IMR-90 (cell line): ENCODE measurements around the gene KCNJ6. TPM values are rescaled to one million over a fixed set of nuclear protein-coding genes. Genes with fewer than 3 reads are reported as not detected.

Experiments used
- ATAC-seq: fragments of 200-7000 bp; cut with Tn5 transposase; 2 replicates; pipeline ENCODE4 v1.9.1; 2020; ENCODE audit warnings: low read depth, mild to moderate bottlenecking, moderate library complexity
- BruUV-seq: library from RNA; stranded (reverse); fragments of 400-500 nt; replicated peaks from 2 replicates; lab custom pipeline; 2021; lab: Mats Ljungman, UMichigan
- CTCF ChIA-PET: fragments of 300-600 bp; formaldehyde crosslinking; extraction: SDS; loops from one replicate; lab custom pipeline; 2021; ENCODE audit warnings: antibody characterized with exemption; lab: Yijun Ruan, JAX
- POLR2A ChIA-PET: fragments of 300-600 bp; sonication (Branson Sonifier 250); formaldehyde crosslinking; loops from one replicate; lab custom pipeline; 2022; ENCODE audit warnings: antibody characterized with exemption; ENCODE audit not compliant: unreplicated experiment; lab: Charles Lee
- DNase-seq: peaks from one replicate; pipeline ENCODE4 v3.0.0; 2013
- H2AFZ ChIP-seq: replicated peaks from 2 replicates; pipeline ENCODE3; 2013; ENCODE audit warnings: low read length, mild to moderate bottlenecking; ENCODE audit not compliant: poor library complexity
- H2AK5ac ChIP-seq: 2 replicates; pipeline ENCODE4 v1.6.1; 2013; ENCODE audit warnings: low read depth, low read length, inconsistent platforms
- H2AK9ac ChIP-seq: replicated peaks from 2 replicates; pipeline ENCODE3; 2013; ENCODE audit warnings: mild to moderate bottlenecking, low read depth, low read length, moderate library complexity; ENCODE audit not compliant: poor library complexity
- H2BK120ac ChIP-seq: 2 replicates; pipeline ENCODE4 v1.6.1; 2013; ENCODE audit warnings: low read depth, low read length, inconsistent platforms
- H2BK15ac ChIP-seq: 3 replicates; pipeline ENCODE4 v1.6.1; 2013; ENCODE audit warnings: low read depth, low read length, inconsistent platforms
- H2BK20ac ChIP-seq: 2 replicates; pipeline ENCODE4 v1.6.1; 2013; ENCODE audit warnings: low read depth, mild to moderate bottlenecking, inconsistent platforms, low read length, moderate library complexity
- H2BK5ac ChIP-seq: 2 replicates; pipeline ENCODE4 v1.6.1; 2013; ENCODE audit warnings: mild to moderate bottlenecking, low read depth, low read length, inconsistent platforms; ENCODE audit not compliant: poor library complexity, severe bottlenecking
- H3K14ac ChIP-seq: replicated peaks from 2 replicates; pipeline ENCODE4 v1.6.1; 2013; ENCODE audit warnings: low read depth, low read length, inconsistent platforms
- H3K18ac ChIP-seq: 2 replicates; pipeline ENCODE4 v1.6.1; 2013; ENCODE audit warnings: low read depth, low read length, control low read depth
- H3K23ac ChIP-seq: 2 replicates; pipeline ENCODE4 v1.6.1; 2013; ENCODE audit warnings: low read depth, low read length, inconsistent platforms
- H3K27ac ChIP-seq: 2 replicates; pipeline ENCODE4 v1.5.1; 2013; ENCODE audit warnings: mild to moderate bottlenecking, control low read depth, low read length; ENCODE audit not compliant: insufficient read depth
- H3K27me3 ChIP-seq: 2 replicates; pipeline ENCODE4 v1.6.1; 2013; ENCODE audit warnings: low read length; ENCODE audit not compliant: control insufficient read depth, insufficient read depth
- H3K36me3 ChIP-seq: 2 replicates; pipeline ENCODE4 v1.6.1; 2013; ENCODE audit warnings: low read length, mixed read lengths; ENCODE audit not compliant: control insufficient read depth, insufficient read depth
- H3K4ac ChIP-seq: 2 replicates; pipeline ENCODE4 v1.6.1; 2013; ENCODE audit warnings: low read depth, low read length, inconsistent platforms
- H3K4me1 ChIP-seq: 2 replicates; pipeline ENCODE4 v1.6.1; 2013; ENCODE audit warnings: low read length, mixed read lengths; ENCODE audit not compliant: control insufficient read depth, insufficient read depth
- H3K4me2 ChIP-seq: 2 replicates; pipeline ENCODE4 v1.6.1; 2013; ENCODE audit warnings: low read depth, mild to moderate bottlenecking, control low read depth, low read length, moderate library complexity
- H3K4me3 ChIP-seq: 2 replicates; pipeline ENCODE4 v1.5.1; 2013; ENCODE audit warnings: low read depth, mild to moderate bottlenecking, control low read depth, low read length, moderate library complexity; ENCODE audit not compliant: insufficient read depth
- H3K56ac ChIP-seq: 2 replicates; pipeline ENCODE4 v1.6.1; 2013; ENCODE audit warnings: low read length, inconsistent platforms; ENCODE audit not compliant: insufficient read depth; ENCODE audit errors: extremely low read depth
- H3K79me1 ChIP-seq, 2 experiments: 2 replicates each; pipeline ENCODE4 v1.6.1; 2013; ENCODE audit warnings: low read length in 2 of 2, inconsistent platforms in 1 of 2, low read depth in 1 of 2
- H3K9ac ChIP-seq: 2 replicates; pipeline ENCODE4 v1.6.1; 2013; ENCODE audit warnings: low read depth, low read length, control low read depth
- H3K9me1 ChIP-seq: 2 replicates; pipeline ENCODE4 v1.6.1; 2013; ENCODE audit warnings: low read length, inconsistent platforms; ENCODE audit not compliant: insufficient read depth
- H3K9me3 ChIP-seq: 2 replicates; pipeline ENCODE4 v1.6.1; 2013; ENCODE audit warnings: low read length; ENCODE audit not compliant: control insufficient read depth, insufficient read depth
- H4K20me1 ChIP-seq: 2 replicates; pipeline ENCODE4 v1.6.1; 2013; ENCODE audit warnings: low read length, inconsistent platforms; ENCODE audit not compliant: insufficient read depth
- H4K5ac ChIP-seq: 2 replicates; pipeline ENCODE4 v1.6.1; 2013; ENCODE audit warnings: mild to moderate bottlenecking, low read depth, low read length, control low read depth
- H4K8ac ChIP-seq, 2 experiments: 2 replicates each; pipeline ENCODE4 v1.6.1; 2013; ENCODE audit warnings: low read depth in 2 of 2, low read length in 2 of 2, control low read depth in 1 of 2, inconsistent platforms in 1 of 2
- H4K91ac ChIP-seq: 2 replicates; pipeline ENCODE4 v1.6.1; 2013; ENCODE audit warnings: low read depth, low read length, inconsistent platforms; ENCODE audit not compliant: insufficient read depth
- BHLHE40 ChIP-seq: fragments of 150-350 bp; IDR thresholded peaks from 2 replicates; pipeline ENCODE4 v1.6.1; 2016; ENCODE audit warnings: mild to moderate bottlenecking, low read depth, low read length
- CEBPB ChIP-seq: IDR thresholded peaks from 2 replicates; pipeline ENCODE4 v1.6.1; 2012; ENCODE audit warnings: low read depth, low read length, improper control_type of control experiment
- CHD1 ChIP-seq: IDR thresholded peaks from 2 replicates; pipeline ENCODE4 v1.6.1; 2012; ENCODE audit warnings: low read depth, low read length, improper control_type of control experiment
- FOS ChIP-seq: fragments of 150-350 bp; IDR thresholded peaks from 2 replicates; pipeline ENCODE4 v1.6.1; 2016; ENCODE audit warnings: low read depth, low read length
- MAFK ChIP-seq: IDR thresholded peaks from 2 replicates; pipeline ENCODE4 v1.6.1; 2012; ENCODE audit warnings: low read depth, low read length, improper control_type of control experiment
- MAZ ChIP-seq: IDR thresholded peaks from 2 replicates; pipeline ENCODE4 v1.6.1; 2012; ENCODE audit warnings: low read depth, mild to moderate bottlenecking, low read length, improper control_type of control experiment, moderate library complexity, borderline replicate concordance
- MXI1 ChIP-seq: IDR thresholded peaks from 2 replicates; pipeline ENCODE4 v1.6.1; 2012; ENCODE audit warnings: low read depth, mild to moderate bottlenecking, low read length, moderate library complexity, borderline replicate concordance
- NFE2L2 ChIP-seq: fragments of 150-350 bp; IDR thresholded peaks from 2 replicates; pipeline ENCODE4 v1.6.1; 2016; ENCODE audit warnings: low read depth, mild to moderate bottlenecking, low read length
- POLR2A ChIP-seq: IDR thresholded peaks from 2 replicates; pipeline ENCODE4 v1.6.1; 2012; ENCODE audit warnings: mild to moderate bottlenecking, low read depth, low read length
- RAD21 ChIP-seq: IDR thresholded peaks from 2 replicates; pipeline ENCODE4 v1.6.1; 2012; ENCODE audit warnings: low read length, improper control_type of control experiment
- RCOR1 ChIP-seq: IDR thresholded peaks from 2 replicates; pipeline ENCODE4 v1.6.1; 2012; ENCODE audit warnings: mild to moderate bottlenecking, low read length, improper control_type of control experiment; ENCODE audit not compliant: insufficient replicate concordance
- RFX5 ChIP-seq: IDR thresholded peaks from 2 replicates; pipeline ENCODE4 v1.8.0; 2012; ENCODE audit warnings: low read depth, mild to moderate bottlenecking, low read length, moderate library complexity
- SMC3 ChIP-seq: fragments of 150-350 bp; IDR thresholded peaks from 2 replicates; pipeline ENCODE4 v1.6.1; 2016; ENCODE audit warnings: low read depth, mild to moderate bottlenecking, antibody characterized with exemption, low read length, moderate library complexity
- USF2 ChIP-seq: fragments of 150-350 bp; IDR thresholded peaks from 2 replicates; pipeline ENCODE4 v1.6.1; 2017; ENCODE audit warnings: mild to moderate bottlenecking, antibody characterized with exemption, low read length, low read depth
- WGBS, 2 experiments: methylation state at CpG; one replicate each; pipeline versions ENCODE4 v1.1.5 to v1.1.7; 2013; ENCODE audit warnings: missing lambda C conversion rate in 2 of 2; ENCODE audit not compliant: insufficient read length in 1 of 2; ENCODE audit errors: extremely low coverage in 2 of 2; 5-methylcytosine and 5-hydroxymethylcytosine counted together
- dilution Hi-C: fragments of 300-500 bp; cut with HindIII; formaldehyde crosslinking; loops from one replicate; pipeline ENCODE4 v1.14.3; 2018; ENCODE audit warnings: low sequenced_read_pairs; ENCODE audit not compliant: unreplicated experiment
- in situ Hi-C: fragments of 300-500 bp; cut with MboI; formaldehyde crosslinking; loops from 3 replicates; pipeline ENCODE4 v1.14.3; 2019; ENCODE audit warnings: low sequenced_read_pairs, inconsistent platforms, mixed read lengths
- intact Hi-C: fragments of 100-400 bp; cut with micrococcal nuclease; formaldehyde crosslinking; loops from 2 replicates; pipeline ENCODE4 v1.10.0; 2022
- polyA plus RNA-seq, 3 experiments: library from polyadenylated mRNA; depleted of rRNA; stranded (reverse); fragments of >200 nt; gene quantifications; 2 replicates each; pipeline ENCODE4 v1.2.3, GENCODE V29; 2012; ENCODE audit warnings: low replicate concordance in 1 of 3
- total RNA-seq: library from RNA; depleted of rRNA; stranded (reverse); fragments of >200 nt; gene quantifications from 2 replicates; pipeline ENCODE4 v1.2.3, GENCODE V29; 2012
- TF ChIP-seq, protein P1 (sequence below): conservative IDR thresholded peaks from 2 replicates; pipeline ENCODE4 v1.5.1; 2012; ENCODE audit warnings: mild to moderate bottlenecking, low read depth, low read length, improper control_type of control experiment
- TF ChIP-seq, protein P2 (sequence below): fragments of 150-350 bp; IDR thresholded peaks from 2 replicates; pipeline ENCODE4 v1.6.1; 2016; ENCODE audit warnings: low read depth, mild to moderate bottlenecking, low read length, moderate library complexity, borderline replicate concordance

The KCNJ6 gene
- total and polyA plus RNA-seq, 2 of the 4 experiments (the other 2 are of a cell fraction): under 0.01 to 0.02 TPM

DNA sequence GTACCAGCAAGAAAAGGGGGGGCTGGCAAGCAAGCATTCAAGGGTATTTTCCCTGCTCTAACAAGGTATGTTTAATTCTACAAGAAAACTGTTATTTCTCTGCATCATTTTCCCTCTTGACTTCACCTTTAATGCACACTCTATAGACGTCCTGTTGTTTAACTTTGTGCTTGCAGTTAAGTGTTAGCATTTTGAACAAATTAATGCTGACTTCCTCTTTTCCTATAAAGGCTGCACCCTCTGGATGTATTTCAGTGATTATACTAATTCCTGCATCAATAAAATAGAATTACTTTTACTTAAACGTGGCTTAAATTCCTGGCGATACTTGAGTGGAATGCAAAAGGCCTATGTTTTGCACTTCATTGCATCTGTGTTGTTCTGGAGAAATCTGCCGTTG lies 183.3 kb downstream of the KCNJ6 start:
- Histone ChIP-seq H4K5ac (no peak overlapping the region), H2AK9ac (no peak overlapping the region), H3K14ac (no peak overlapping the region), H3K56ac (no peak overlapping the region), H3K27ac (no peak overlapping the region), H4K20me1 (no peaks in the 10 kb centered on the region), H3K9me1 (no peaks in the 10 kb centered on the region; the same call in 1 of the 2 replicates), H2BK15ac (no peak overlapping the region), H3K36me3 (no peaks in the 10 kb centered on the region), H3K79me1 (no peaks in the 10 kb centered on the region), H3K18ac (no peak overlapping the region), H2AK5ac (no peak overlapping the region), H3K9me3 (no peaks in the 10 kb centered on the region), H3K4me1 (no peaks in the 10 kb centered on the region), H4K91ac (no peak overlapping the region), H4K8ac (no peak overlapping the region), H2BK5ac (no peak overlapping the region), H3K4ac (no peak overlapping the region), H2BK120ac (no peak overlapping the region), H3K23ac (no peak overlapping the region), H3K4me2 (no peak overlapping the region), H3K27me3 (peaks cover 42% of the 10 kb centered on the region), H3K9ac (no peak overlapping the region), H2AFZ (no peak overlapping the region), H3K4me3 (no peak overlapping the region), H2BK20ac (no peak overlapping the region)
- in situ Hi-C loops: no loop called here
- no TSS peak for BruUV-seq
- POLR2A ChIA-PET: no interaction called here
- DNase-seq: no peak
- no peak for ATAC-seq
- 92% methylated on average over 2 of the region's 4 CpGs; no CpG with 5 or more reads in 1 of the 2 experiments for WGBS, 2 experiments
- TF ChIP-seq, protein P1, sequence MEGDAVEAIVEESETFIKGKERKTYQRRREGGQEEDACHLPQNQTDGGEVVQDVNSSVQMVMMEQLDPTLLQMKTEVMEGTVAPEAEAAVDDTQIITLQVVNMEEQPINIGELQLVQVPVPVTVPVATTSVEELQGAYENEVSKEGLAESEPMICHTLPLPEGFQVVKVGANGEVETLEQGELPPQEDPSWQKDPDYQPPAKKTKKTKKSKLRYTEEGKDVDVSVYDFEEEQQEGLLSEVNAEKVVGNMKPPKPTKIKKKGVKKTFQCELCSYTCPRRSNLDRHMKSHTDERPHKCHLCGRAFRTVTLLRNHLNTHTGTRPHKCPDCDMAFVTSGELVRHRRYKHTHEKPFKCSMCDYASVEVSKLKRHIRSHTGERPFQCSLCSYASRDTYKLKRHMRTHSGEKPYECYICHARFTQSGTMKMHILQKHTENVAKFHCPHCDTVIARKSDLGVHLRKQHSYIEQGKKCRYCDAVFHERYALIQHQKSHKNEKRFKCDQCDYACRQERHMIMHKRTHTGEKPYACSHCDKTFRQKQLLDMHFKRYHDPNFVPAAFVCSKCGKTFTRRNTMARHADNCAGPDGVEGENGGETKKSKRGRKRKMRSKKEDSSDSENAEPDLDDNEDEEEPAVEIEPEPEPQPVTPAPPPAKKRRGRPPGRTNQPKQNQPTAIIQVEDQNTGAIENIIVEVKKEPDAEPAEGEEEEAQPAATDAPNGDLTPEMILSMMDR: no peak
- no peak for TF ChIP-seq BHLHE40
- TF ChIP-seq CHD1: no peak
- no peak for TF ChIP-seq CEBPB
- TF ChIP-seq SMC3: no peak
- no peak for TF ChIP-seq RCOR1
- no peak for TF ChIP-seq RFX5
- no peak for TF ChIP-seq MAZ
- TF ChIP-seq MXI1: no peak
- no peak for TF ChIP-seq NFE2L2
- no peak for TF ChIP-seq USF2
- TF ChIP-seq MAFK: no peak
- no peak for TF ChIP-seq POLR2A
- no peak for TF ChIP-seq RAD21
- no peak for TF ChIP-seq FOS
- TF ChIP-seq, protein P2, sequence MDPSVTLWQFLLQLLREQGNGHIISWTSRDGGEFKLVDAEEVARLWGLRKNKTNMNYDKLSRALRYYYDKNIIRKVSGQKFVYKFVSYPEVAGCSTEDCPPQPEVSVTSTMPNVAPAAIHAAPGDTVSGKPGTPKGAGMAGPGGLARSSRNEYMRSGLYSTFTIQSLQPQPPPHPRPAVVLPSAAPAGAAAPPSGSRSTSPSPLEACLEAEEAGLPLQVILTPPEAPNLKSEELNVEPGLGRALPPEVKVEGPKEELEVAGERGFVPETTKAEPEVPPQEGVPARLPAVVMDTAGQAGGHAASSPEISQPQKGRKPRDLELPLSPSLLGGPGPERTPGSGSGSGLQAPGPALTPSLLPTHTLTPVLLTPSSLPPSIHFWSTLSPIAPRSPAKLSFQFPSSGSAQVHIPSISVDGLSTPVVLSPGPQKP: no peak
- intact Hi-C loops: no loop called here
- CTCF ChIA-PET: no interaction called here
- dilution Hi-C loops: no loop called here
